ENCODE data around the gene DYRK2.
"Not testable (repeated sequence)": the region's sequence is repeated elsewhere in the genome, so short reads cannot be mapped to it uniquely, and the experiment has no call there.

Gene DYRK2

DNA sequence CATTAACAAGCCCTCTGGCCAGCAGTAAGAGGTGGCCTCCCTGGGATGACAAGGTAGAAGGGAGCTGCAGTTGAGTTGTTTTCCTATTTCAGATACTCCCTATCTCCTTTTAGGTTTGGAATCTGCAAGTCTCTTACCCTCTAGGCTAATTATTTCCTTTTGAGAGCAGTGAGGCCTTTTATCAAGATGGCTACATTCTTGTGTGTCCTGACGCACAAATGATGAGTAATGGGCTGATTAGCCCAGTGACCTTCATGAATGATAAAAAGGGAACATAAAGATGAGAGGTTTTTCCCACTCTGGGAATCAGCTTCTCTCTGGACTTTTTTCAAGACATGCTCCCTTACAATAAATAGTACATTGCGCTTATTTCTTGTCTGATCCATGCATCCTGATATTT lies 22.9 kb downstream of the DYRK2 start:
- no peak overlapping the region for H3K4me2 ChIP-seq (ENCODE audit: low read depth, low read length, poor library complexity, severe bottlenecking)
- H3K36me3 ChIP-seq (ENCODE audit: low read length): no peaks in the 10 kb centered on the region
- H3K27ac ChIP-seq (ENCODE audit: low read depth, low read length): no peak overlapping the region
- TF ChIP-seq EZH2phosphoT487 (conservative IDR thresholded peaks at IDR 0.05; ENCODE audit: low read length): no peak
- TF ChIP-seq CTCF (IDR thresholded peaks at IDR 0.05; ENCODE audit: insufficient read depth, low read length, poor library complexity, severe bottlenecking): no peak
- H3K79me2 ChIP-seq (ENCODE audit: insufficient read depth, low read length): no peaks in the 10 kb centered on the region
- no peak overlapping the region for H3K9ac ChIP-seq (ENCODE audit: low read length)
- H3F3A ChIP-seq (ENCODE audit: insufficient read depth): no peaks in the 10 kb centered on the region
- no peak overlapping the region for H3K4me3 ChIP-seq (ENCODE audit: insufficient read depth, low read length, poor library complexity, severe bottlenecking)
- no peak overlapping the region for H2AFZ ChIP-seq (ENCODE audit: low read depth, low read length, severe bottlenecking)
- H3K9me2 ChIP-seq (replicated peaks; ENCODE audit: insufficient read depth, low read length): no peaks in the 10 kb centered on the region
- no peaks in the 10 kb centered on the region for H3K27me3 ChIP-seq (ENCODE audit: low read length)
- peaks cover 4% of the 10 kb centered on the region; the same call in 1 of the 2 replicates for H3K9me3 ChIP-seq (ENCODE audit: insufficient read depth, low read length)
- H4K20me1 ChIP-seq (ENCODE audit: low read depth, low read length): no peaks in the 10 kb centered on the region

DNA sequence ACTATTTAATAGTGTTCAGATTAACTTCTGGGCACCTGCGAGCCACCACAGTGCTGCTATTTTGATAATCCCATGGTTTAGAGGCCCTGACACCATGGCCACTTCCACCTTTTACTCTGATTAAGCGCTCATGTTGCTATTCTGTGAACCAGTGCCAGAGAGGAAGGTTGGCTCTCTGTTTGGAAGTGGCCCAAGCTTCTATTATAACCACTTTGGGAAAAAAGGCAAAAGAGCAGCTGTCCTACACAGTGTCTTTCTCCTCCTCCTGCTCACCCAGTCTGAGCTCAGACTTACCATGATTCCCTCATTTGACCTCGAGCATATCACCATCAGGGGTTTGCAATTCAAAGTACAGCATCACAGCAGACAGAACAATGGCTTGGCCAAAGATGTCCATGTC lies 23.3 kb downstream of the DYRK2 start:
- H3K9ac ChIP-seq (ENCODE audit: low read length): no peak overlapping the region
- H3K9me3 ChIP-seq (ENCODE audit: insufficient read depth, low read length): peaks cover 4% of the 10 kb centered on the region; the same call in 1 of the 2 replicates
- H3K79me2 ChIP-seq (ENCODE audit: insufficient read depth, low read length): no peaks in the 10 kb centered on the region
- H3K4me2 ChIP-seq (ENCODE audit: low read depth, low read length, poor library complexity, severe bottlenecking): no peak overlapping the region
- no peaks in the 10 kb centered on the region for H3F3A ChIP-seq (ENCODE audit: insufficient read depth)
- no peak overlapping the region for H3K27ac ChIP-seq (ENCODE audit: low read depth, low read length)
- TF ChIP-seq CTCF (IDR thresholded peaks at IDR 0.05; ENCODE audit: insufficient read depth, low read length, poor library complexity, severe bottlenecking): no peak
- no peak for TF ChIP-seq EZH2phosphoT487 (conservative IDR thresholded peaks at IDR 0.05; ENCODE audit: low read length)
- H3K4me3 ChIP-seq (ENCODE audit: insufficient read depth, low read length, poor library complexity, severe bottlenecking): no peak overlapping the region
- no peaks in the 10 kb centered on the region for H3K9me2 ChIP-seq (replicated peaks; ENCODE audit: insufficient read depth, low read length)
- no peaks in the 10 kb centered on the region for H4K20me1 ChIP-seq (ENCODE audit: low read depth, low read length)
- no peak overlapping the region for H2AFZ ChIP-seq (ENCODE audit: low read depth, low read length, severe bottlenecking)
- no peaks in the 10 kb centered on the region for H3K27me3 ChIP-seq (ENCODE audit: low read length)
- H3K36me3 ChIP-seq (ENCODE audit: low read length): no peaks in the 10 kb centered on the region

GRCh38 chr12:67672507-67672906 lies 24.0 kb downstream of the DYRK2 start:
- H3K27me3 ChIP-seq (ENCODE audit: low read length); H3F3A ChIP-seq (ENCODE audit: insufficient read depth): not testable (repeated sequence)

DNA sequence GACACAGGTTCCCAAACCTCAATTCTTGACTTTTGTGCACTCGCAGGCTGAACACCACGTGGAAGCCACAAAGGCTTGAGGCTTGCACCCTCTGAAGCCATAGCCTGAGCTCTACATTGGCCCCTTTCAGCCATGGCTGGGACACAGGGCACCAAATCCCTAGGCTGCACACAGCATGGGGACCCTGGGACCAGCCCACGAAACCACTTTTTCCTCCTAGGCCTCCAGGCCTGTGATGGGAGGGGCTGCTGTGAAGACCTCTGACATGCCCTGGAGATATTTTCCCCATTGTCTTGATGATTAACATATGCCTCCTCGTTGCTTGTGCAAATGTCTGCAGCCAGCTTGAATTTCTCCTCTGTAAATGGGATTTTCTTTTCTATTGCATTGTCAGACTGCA lies 25.0 kb downstream of the DYRK2 start:
- not testable (repeated sequence) for H3K9me3 ChIP-seq (ENCODE audit: insufficient read depth, low read length); H3K4me3 ChIP-seq (ENCODE audit: insufficient read depth, low read length, poor library complexity, severe bottlenecking); H3K36me3 ChIP-seq (ENCODE audit: low read length); H3F3A ChIP-seq (ENCODE audit: insufficient read depth); H3K27ac ChIP-seq (ENCODE audit: low read depth, low read length); H3K9ac ChIP-seq (ENCODE audit: low read length); H3K27me3 ChIP-seq (ENCODE audit: low read length); H3K9me2 ChIP-seq (replicated peaks; ENCODE audit: insufficient read depth, low read length); H2AFZ ChIP-seq (ENCODE audit: low read depth, low read length, severe bottlenecking); H3K4me2 ChIP-seq (ENCODE audit: low read depth, low read length, poor library complexity, severe bottlenecking); H4K20me1 ChIP-seq (ENCODE audit: low read depth, low read length); H3K79me2 ChIP-seq (ENCODE audit: insufficient read depth, low read length)

More at GRCh38 chr12:67672507-67672906, 24.0 kb downstream of the DYRK2 start:
- not testable (repeated sequence) for H3K4me2 ChIP-seq (ENCODE audit: low read depth, low read length, poor library complexity, severe bottlenecking); H3K27ac ChIP-seq (ENCODE audit: low read depth, low read length); H3K4me3 ChIP-seq (ENCODE audit: insufficient read depth, low read length, poor library complexity, severe bottlenecking); H3K9me3 ChIP-seq (ENCODE audit: insufficient read depth, low read length); H2AFZ ChIP-seq (ENCODE audit: low read depth, low read length, severe bottlenecking); H3K9ac ChIP-seq (ENCODE audit: low read length); H3K79me2 ChIP-seq (ENCODE audit: insufficient read depth, low read length); H4K20me1 ChIP-seq (ENCODE audit: low read depth, low read length); H3K36me3 ChIP-seq (ENCODE audit: low read length); H3K9me2 ChIP-seq (replicated peaks; ENCODE audit: insufficient read depth, low read length)

All from SU-DHL-6 (cell line).